Thyroid gland (tissue), 4 donors: ENCODE results near the gene FFAR2.
"Not testable (repeated sequence)": the region's sequence is repeated elsewhere in the genome, so short reads cannot be mapped to it uniquely, and the experiment has no call there.

Experiments
- POLR2A ChIP-seq, 2 donors: fragments of 450-650 bp; IDR thresholded peaks; one replicate each; pipeline ENCODE4 v1.6.1; 2017; ENCODE audit warnings: antibody characterized with exemption in 2 of 2, mild to moderate bottlenecking in 2 of 2, moderate library complexity in 1 of 2
- TF ChIP-seq, protein P1 (sequence below), 6 experiments: fragments of 200-600 bp in 3 of 6; fragments of 450-650 bp in 3 of 6; sonication (generic) in 3 of 6; IDR thresholded peaks; one replicate each; pipeline ENCODE4 v1.5.1; 2016 to 2019; ENCODE audit warnings: antibody characterized with exemption in 6 of 6, mild to moderate bottlenecking in 2 of 6, inconsistent platforms in 1 of 6, moderate library complexity in 1 of 6

DNA sequence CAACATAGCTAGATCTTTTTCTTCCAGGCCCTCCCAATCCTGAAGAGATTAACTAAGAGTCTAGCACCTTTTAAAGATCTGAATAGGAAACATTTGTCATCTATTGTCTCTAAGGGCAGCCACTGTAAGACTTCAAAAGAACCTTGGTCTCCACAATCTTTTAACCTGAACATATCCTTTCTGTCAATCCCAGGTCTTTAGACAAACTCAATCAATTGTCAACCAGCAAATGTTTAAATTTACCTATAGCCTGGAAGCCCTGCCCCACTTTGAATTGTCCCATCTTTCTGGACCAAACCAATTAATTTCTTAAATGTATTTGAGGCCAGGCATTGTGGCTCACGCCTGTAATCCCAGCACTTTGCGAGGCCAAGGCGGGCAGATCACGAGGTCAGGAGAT lies 23.0 kb downstream of the FFAR2 start:
- TF ChIP-seq, protein P1, sequence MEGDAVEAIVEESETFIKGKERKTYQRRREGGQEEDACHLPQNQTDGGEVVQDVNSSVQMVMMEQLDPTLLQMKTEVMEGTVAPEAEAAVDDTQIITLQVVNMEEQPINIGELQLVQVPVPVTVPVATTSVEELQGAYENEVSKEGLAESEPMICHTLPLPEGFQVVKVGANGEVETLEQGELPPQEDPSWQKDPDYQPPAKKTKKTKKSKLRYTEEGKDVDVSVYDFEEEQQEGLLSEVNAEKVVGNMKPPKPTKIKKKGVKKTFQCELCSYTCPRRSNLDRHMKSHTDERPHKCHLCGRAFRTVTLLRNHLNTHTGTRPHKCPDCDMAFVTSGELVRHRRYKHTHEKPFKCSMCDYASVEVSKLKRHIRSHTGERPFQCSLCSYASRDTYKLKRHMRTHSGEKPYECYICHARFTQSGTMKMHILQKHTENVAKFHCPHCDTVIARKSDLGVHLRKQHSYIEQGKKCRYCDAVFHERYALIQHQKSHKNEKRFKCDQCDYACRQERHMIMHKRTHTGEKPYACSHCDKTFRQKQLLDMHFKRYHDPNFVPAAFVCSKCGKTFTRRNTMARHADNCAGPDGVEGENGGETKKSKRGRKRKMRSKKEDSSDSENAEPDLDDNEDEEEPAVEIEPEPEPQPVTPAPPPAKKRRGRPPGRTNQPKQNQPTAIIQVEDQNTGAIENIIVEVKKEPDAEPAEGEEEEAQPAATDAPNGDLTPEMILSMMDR (IDR thresholded peaks at IDR 0.05), result not testable (repeated sequence)
- TF ChIP-seq POLR2A (IDR thresholded peaks at IDR 0.05), result not testable (repeated sequence)
